Measurements from ENCODE around the gene SPRR5.

The SPRR5 gene

GRCh38 chr1:152946651-152947256 lies at the start of gene SPRR5:
Gene SPRR5 (plus strand): TSS chr1:152947206. CDS start chr1:152948555, 1,349 bp downstream.
- no peak within 1 kb of the TSS for H3K27ac ChIP-seq
- TF ChIP-seq ZFX (IDR thresholded peaks at IDR 0.05; ENCODE audit: borderline replicate concordance): no peak
- no peak for TF ChIP-seq CTCF (IDR thresholded peaks at IDR 0.05)

DNA sequence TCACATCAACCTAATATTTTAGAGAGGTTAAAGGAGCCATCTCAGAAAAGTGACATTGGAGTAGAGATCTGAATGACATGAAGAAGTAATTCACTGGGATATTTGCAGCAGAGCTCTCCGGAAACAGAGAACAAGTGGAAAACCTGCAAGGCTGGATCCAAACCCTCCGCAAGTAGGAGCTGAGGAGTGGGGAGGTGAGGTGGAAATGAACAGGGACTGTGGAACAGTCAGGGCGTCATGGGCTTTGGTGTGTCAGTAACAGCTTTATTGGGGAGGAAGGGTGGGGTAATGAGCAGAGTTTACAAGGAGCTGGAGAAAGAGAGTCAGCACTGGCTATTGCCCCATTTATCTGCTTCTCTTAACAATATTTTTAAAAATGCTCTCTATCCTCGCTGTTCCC lies 48.0 kb upstream of the SPRR5 start:
- no peak for TF ChIP-seq CTCF (IDR thresholded peaks at IDR 0.05)
- no peak for TF ChIP-seq ZFX (IDR thresholded peaks at IDR 0.05; ENCODE audit: borderline replicate concordance)
- no peak overlapping the region for H3K27ac ChIP-seq

DNA sequence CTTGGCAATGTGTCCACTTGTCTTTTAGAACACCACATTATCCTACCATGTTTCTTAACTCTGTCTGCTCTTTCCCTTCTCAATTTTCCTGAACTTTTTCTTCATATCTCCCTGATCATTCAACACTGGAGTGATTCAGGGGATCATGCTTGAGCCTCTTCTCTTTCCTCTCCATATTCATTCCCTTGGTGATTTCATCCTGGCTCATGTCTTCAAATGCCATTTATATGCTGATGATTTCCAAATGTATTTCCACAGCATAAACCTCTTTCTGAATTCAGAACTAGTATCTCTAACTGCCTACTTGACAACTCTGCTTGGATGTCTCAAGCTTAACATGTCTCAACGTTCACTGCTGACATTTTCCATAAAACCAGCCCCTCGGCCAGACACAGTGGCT lies 47.1 kb upstream of the SPRR5 start:
- TF ChIP-seq ZFX (IDR thresholded peaks at IDR 0.05; ENCODE audit: borderline replicate concordance): no peak
- no peak for TF ChIP-seq CTCF (IDR thresholded peaks at IDR 0.05)

GRCh38 chr1:152901631-152902030 lies 45.4 kb upstream of the SPRR5 start:
- no peak overlapping the region for H3K27ac ChIP-seq
- TF ChIP-seq ZFX (IDR thresholded peaks at IDR 0.05; ENCODE audit: borderline replicate concordance): no peak
- no peak for TF ChIP-seq CTCF (IDR thresholded peaks at IDR 0.05)

More for the DNA sequence above, 47.1 kb upstream of the SPRR5 start:
- H3K27ac ChIP-seq: no peak overlapping the region

DNA sequence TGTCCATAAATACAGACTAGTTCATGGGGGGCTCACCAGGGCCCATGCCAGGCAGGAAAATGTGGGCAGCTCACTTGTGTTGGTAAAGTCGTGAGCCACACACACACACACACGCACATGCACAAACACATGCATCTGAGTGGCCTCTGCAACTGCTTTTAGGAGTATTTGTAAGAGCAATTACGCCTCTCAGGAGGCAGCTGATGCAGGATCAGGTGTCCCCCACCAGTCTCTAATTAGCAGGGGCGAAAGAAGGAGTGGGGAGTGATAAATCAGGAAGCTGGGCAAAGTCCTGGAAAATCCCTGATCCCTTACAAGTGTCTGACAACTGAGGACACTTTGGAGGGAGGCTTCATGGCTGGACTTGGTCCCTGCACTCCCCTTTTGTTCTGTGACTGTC lies 44.4 kb upstream of the SPRR5 start:
- TF ChIP-seq CTCF (IDR thresholded peaks at IDR 0.05): no peak
- no peak for TF ChIP-seq ZFX (IDR thresholded peaks at IDR 0.05; ENCODE audit: borderline replicate concordance)
- no peak overlapping the region for H3K27ac ChIP-seq

- no peak overlapping the region for H3K27ac ChIP-seq
- TF ChIP-seq CTCF (IDR thresholded peaks at IDR 0.05) (no peak), ZFX (IDR thresholded peaks at IDR 0.05; ENCODE audit: borderline replicate concordance) (no peak)
Measured at GRCh38 chr1:152904688-152905440, 42.1 kb upstream of the SPRR5 start.

- TF ChIP-seq ZFX (IDR thresholded peaks at IDR 0.05; ENCODE audit: borderline replicate concordance) (no peak), CTCF (IDR thresholded peaks at IDR 0.05) (no peak)
- H3K27ac ChIP-seq: no peak overlapping the region
Measured at GRCh38 chr1:152906023-152906565, 40.9 kb upstream of the SPRR5 start.

All from 22Rv1 (cell line).